ENCODE data around the gene MSI2.
A peak's percentile ranks its signal among the peaks of the same experiment; 100 is the strongest.

The MSI2 gene

GRCh38 chr17:57512258-57512657 is 255.9 kb downstream of the MSI2 start:
- Histone ChIP-seq H3F3A (ENCODE audit: control insufficient read depth, insufficient read depth) (no peaks in the 10 kb centered on the region), H3K27ac (ENCODE audit: low read depth, low read length) (no peak overlapping the region), H3K36me3 (ENCODE audit: control insufficient read depth, low read length) (peaks cover 3% of the 10 kb centered on the region), H3K4me2 (ENCODE audit: low read length) (no peak overlapping the region), H3K79me2 (ENCODE audit: control insufficient read depth, low read length) (peaks cover 39% of the 10 kb centered on the region), H3K9me2 (replicated peaks; ENCODE audit: control insufficient read depth, low read length) (no peaks in the 10 kb centered on the region), H3K27me3 (ENCODE audit: control insufficient read depth, low read length) (no peaks in the 10 kb centered on the region), H3K4me3 (ENCODE audit: low read length) (no peak overlapping the region), H3K9me3 (ENCODE audit: control insufficient read depth, insufficient read depth, low read length) (no peaks in the 10 kb centered on the region), H4K20me1 (ENCODE audit: control insufficient read depth, insufficient read depth, low read depth, low read length) (no peaks in the 10 kb centered on the region), H3K4me1 (ENCODE audit: control insufficient read depth, low read length) (peaks cover 63% of the 10 kb centered on the region)
- TF ChIP-seq EZH2phosphoT487 (IDR thresholded peaks at IDR 0.05; ENCODE audit: borderline replicate concordance, low read length): no peak
- TF ChIP-seq CTCF (IDR thresholded peaks at IDR 0.05; ENCODE audit: low read depth, low read length, poor library complexity, severe bottlenecking): no peak

GRCh38 chr17:57512691-57513090 is 256.4 kb downstream of the MSI2 start:
- no peaks in the 10 kb centered on the region for H3K27me3 ChIP-seq (ENCODE audit: control insufficient read depth, low read length)
- peaks cover 59% of the 10 kb centered on the region for H3K4me1 ChIP-seq (ENCODE audit: control insufficient read depth, low read length)
- H3K4me2 ChIP-seq (ENCODE audit: low read length): no peak overlapping the region
- no peaks in the 10 kb centered on the region for H3K9me3 ChIP-seq (ENCODE audit: control insufficient read depth, insufficient read depth, low read length)
- H3K27ac ChIP-seq (ENCODE audit: low read depth, low read length): no peak overlapping the region
- no peaks in the 10 kb centered on the region for H3K9me2 ChIP-seq (replicated peaks; ENCODE audit: control insufficient read depth, low read length)
- H3K36me3 ChIP-seq (ENCODE audit: control insufficient read depth, low read length): peaks cover 3% of the 10 kb centered on the region
- no peak for TF ChIP-seq CTCF (IDR thresholded peaks at IDR 0.05; ENCODE audit: low read depth, low read length, poor library complexity, severe bottlenecking)
- no peak for TF ChIP-seq EZH2phosphoT487 (IDR thresholded peaks at IDR 0.05; ENCODE audit: borderline replicate concordance, low read length)
- peaks cover 35% of the 10 kb centered on the region for H3K79me2 ChIP-seq (ENCODE audit: control insufficient read depth, low read length)
- H3F3A ChIP-seq (ENCODE audit: control insufficient read depth, insufficient read depth): no peaks in the 10 kb centered on the region
- H4K20me1 ChIP-seq (ENCODE audit: control insufficient read depth, insufficient read depth, low read depth, low read length): no peaks in the 10 kb centered on the region
- H3K4me3 ChIP-seq (ENCODE audit: low read length): no peak overlapping the region

- Histone ChIP-seq H3K9me2 (replicated peaks; ENCODE audit: control insufficient read depth, low read length) (no peaks in the 10 kb centered on the region), H3K27me3 (ENCODE audit: control insufficient read depth, low read length) (no peaks in the 10 kb centered on the region), H3K4me2 (ENCODE audit: low read length) (peak overlapping the region; percentile 30), H3K36me3 (ENCODE audit: control insufficient read depth, low read length) (peaks cover 3% of the 10 kb centered on the region), H3K79me2 (ENCODE audit: control insufficient read depth, low read length) (peaks cover 29% of the 10 kb centered on the region), H4K20me1 (ENCODE audit: control insufficient read depth, insufficient read depth, low read depth, low read length) (no peaks in the 10 kb centered on the region), H3F3A (ENCODE audit: control insufficient read depth, insufficient read depth) (no peaks in the 10 kb centered on the region), H3K9me3 (ENCODE audit: control insufficient read depth, insufficient read depth, low read length) (no peaks in the 10 kb centered on the region), H3K4me1 (ENCODE audit: control insufficient read depth, low read length) (peaks cover 50% of the 10 kb centered on the region), H3K4me3 (ENCODE audit: low read length) (no peak overlapping the region), H3K27ac (ENCODE audit: low read depth, low read length) (no peak overlapping the region)
- TF ChIP-seq EZH2phosphoT487 (IDR thresholded peaks at IDR 0.05; ENCODE audit: borderline replicate concordance, low read length): no peak
- no peak for TF ChIP-seq CTCF (IDR thresholded peaks at IDR 0.05; ENCODE audit: low read depth, low read length, poor library complexity, severe bottlenecking)
Observed at GRCh38 chr17:57513569-57513968, 257.2 kb downstream of the MSI2 start.

GRCh38 chr17:57514614-57515013 is 258.3 kb downstream of the MSI2 start:
- no peaks in the 10 kb centered on the region for H3K9me2 ChIP-seq (replicated peaks; ENCODE audit: control insufficient read depth, low read length)
- peaks cover 22% of the 10 kb centered on the region for H3K79me2 ChIP-seq (ENCODE audit: control insufficient read depth, low read length)
- H3K4me1 ChIP-seq (ENCODE audit: control insufficient read depth, low read length): peaks cover 44% of the 10 kb centered on the region
- no peaks in the 10 kb centered on the region for H3K9me3 ChIP-seq (ENCODE audit: control insufficient read depth, insufficient read depth, low read length)
- no peak overlapping the region for H3K4me2 ChIP-seq (ENCODE audit: low read length)
- no peak overlapping the region for H3K4me3 ChIP-seq (ENCODE audit: low read length)
- no peaks in the 10 kb centered on the region for H4K20me1 ChIP-seq (ENCODE audit: control insufficient read depth, insufficient read depth, low read depth, low read length)
- no peak for TF ChIP-seq CTCF (IDR thresholded peaks at IDR 0.05; ENCODE audit: low read depth, low read length, poor library complexity, severe bottlenecking)
- no peak overlapping the region for H3K27ac ChIP-seq (ENCODE audit: low read depth, low read length)
- H3K36me3 ChIP-seq (ENCODE audit: control insufficient read depth, low read length): peaks cover 3% of the 10 kb centered on the region
- no peaks in the 10 kb centered on the region for H3F3A ChIP-seq (ENCODE audit: control insufficient read depth, insufficient read depth)
- H3K27me3 ChIP-seq (ENCODE audit: control insufficient read depth, low read length): no peaks in the 10 kb centered on the region

All from DOHH2 (cell line).